Activated CD8-positive, alpha-beta memory T cell treated with anti-CD3 and anti-CD28 coated beads, Interleukin-2, amount 50 U/mL, for 1 hour (primary cell): ENCODE data around the gene HMX3.
A peak's percentile ranks its signal among the peaks of the same experiment; 100 is the strongest.

Source experiments
- DNase-seq: peaks from one replicate; pipeline ENCODE4 v3.0.0-alpha.2; 2020; ENCODE audit errors: extremely low read depth

HMX3 gene

DNA sequence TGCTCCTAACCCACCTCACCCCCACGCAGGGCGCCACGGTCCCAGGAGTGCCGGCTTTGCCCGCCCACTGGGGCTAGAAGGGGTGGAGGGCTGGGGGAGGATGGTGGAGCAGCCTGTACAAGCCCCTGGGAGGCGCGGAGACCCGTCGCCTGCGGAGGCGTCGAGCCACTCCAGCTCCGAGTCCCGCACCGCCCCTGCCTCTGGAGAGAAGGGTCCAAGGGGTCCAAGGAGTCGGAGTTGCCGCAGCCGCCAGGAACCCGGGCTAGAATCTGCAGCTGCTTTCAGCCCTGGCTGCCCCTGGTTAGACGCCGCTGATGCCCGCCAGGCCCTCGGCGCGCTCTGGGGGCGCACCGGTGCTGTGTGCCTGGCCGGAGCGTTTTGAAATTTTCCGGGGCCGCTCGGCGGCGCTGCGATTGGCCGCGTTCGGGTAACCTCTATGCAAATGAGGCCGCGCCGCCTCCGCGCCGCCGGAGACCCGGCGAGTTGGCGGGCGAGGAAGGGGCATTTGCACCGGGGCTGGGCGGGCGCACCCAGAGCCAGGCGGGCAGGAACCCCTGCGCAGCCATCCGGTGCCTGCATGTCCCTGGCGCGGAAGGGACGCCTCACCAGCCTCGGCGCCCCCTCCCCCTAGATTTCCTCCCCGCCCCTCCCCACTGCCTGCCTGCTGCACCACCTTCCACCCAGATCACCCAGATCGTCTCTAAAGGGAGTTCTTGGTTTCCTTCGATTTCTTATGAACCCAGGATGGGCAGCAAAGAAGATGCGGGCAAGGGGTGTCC lies 12.1 kb downstream of the HMX3 start, which contains the start of gene HMX2:
Gene HMX2, plus strand, starts transcription at position 502 of the 779 bp plus-strand sequence. Its CDS starts 243 bp downstream, at position 745.
- no peak for DNase-seq

DNA sequence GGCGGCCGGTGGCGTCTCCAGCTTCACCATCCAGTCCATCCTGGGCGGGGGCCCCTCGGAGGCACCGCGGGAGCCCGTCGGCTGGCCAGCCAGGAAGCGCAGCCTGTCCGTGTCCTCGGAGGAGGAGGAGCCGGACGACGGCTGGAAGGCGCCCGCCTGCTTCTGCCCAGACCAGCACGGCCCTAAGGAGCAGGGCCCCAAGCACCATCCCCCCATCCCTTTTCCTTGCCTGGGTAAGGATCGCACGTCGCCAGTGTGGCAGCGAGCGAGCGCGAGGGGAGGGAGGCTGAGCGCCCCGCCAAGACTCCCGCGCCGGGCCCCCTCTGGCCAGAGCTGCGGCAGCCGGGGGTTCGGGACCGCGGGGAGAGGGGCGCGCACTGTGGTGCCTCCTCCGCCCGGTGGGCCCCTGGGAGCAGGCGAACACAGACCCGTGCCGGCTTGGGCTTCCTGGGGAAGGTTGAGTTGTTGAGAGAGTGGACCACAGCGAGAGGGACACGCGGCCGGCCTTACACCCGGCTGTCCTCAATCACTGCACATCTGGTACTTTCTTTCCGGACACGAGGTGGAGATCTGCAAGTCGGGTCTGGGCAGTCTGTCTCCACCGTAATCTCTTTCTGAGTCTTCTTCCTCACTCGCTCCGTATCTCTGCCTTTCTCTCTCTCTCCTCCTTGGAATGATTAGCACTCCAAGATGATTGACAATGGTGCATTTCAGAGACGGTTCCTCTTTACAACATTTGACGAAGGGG lies 12.8 kb downstream of the HMX3 start:
- no peak for DNase-seq

DNA sequence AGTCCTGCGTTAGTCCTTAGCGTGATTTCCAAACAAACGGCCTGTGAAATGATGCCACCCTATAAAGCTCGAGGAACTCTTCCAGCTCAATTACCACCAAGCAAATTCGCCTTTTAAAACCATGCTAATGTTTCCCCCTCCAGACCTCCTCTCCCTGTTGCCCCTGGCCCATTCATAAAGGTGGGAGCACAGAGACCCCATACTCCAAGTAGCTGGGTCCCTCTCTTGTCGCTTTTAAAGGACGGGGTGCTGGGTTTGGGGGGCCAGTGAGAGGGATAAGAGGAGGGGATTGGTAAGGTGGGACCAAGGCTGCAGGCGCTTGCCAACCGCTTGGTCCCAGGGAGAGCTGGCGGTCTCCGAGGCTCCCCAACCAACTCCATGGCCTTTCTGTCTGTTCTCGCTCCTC lies 13.4 kb downstream of the HMX3 start:
- no peak for DNase-seq

DNA sequence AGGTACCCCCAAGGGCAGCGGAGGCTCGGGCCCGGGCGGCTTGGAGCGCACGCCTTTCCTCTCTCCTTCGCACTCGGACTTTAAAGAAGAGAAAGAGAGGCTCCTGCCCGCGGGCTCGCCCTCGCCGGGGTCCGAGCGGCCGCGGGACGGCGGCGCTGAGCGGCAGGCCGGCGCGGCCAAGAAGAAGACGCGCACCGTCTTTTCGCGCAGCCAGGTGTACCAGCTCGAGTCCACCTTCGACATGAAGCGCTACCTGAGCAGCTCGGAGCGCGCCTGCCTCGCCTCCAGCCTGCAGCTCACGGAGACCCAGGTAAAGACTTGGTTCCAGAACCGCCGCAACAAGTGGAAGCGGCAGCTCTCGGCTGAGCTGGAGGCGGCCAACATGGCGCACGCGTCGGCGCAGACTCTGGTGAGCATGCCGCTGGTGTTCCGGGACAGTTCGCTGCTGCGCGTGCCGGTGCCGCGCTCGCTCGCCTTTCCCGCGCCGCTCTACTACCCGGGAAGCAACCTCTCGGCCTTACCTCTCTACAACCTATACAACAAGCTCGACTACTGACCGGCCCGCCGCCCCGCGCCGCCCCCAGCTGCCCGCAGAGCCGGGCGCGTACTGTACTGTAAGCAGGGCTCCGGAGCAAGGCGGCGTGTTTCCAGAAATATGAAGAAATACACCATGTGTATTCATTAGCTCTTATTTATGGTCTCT lies 13.9 kb downstream of the HMX3 start:
- DNase-seq, result no peak

DNA sequence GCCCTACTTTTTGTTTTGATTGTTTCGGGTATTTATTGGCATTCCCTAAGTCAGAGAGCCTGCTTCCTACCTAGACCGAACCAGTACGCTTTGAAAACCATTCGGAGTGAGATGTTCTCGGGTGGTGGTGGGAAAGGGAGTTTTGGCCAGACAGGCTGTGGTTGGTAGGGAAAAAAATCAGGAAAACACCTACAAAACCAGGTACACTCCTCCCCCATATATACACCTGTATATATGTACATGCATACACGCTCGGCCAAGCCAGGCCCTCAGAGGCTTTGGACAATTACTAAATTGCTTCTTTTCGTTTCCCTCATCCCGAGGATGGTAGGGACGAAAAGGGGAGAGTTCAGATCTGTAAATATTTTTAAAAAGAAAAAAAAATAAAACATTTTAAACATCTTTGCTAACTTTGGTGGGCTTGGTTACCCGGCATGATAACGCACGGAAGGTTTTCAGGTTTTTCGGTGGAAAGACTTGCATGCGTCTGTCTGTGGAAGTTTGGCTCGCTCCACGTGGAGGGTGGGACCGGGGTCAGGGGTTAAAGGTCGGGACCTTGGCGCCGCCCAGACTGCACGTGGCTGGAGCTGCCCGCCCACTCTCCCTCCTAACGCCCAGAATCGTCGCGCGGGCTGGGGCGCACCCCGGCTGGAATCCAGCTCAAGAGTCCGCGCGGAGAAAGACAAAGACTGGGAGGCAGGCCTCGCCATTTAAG lies 14.7 kb downstream of the HMX3 start:
- no peak for DNase-seq

DNA sequence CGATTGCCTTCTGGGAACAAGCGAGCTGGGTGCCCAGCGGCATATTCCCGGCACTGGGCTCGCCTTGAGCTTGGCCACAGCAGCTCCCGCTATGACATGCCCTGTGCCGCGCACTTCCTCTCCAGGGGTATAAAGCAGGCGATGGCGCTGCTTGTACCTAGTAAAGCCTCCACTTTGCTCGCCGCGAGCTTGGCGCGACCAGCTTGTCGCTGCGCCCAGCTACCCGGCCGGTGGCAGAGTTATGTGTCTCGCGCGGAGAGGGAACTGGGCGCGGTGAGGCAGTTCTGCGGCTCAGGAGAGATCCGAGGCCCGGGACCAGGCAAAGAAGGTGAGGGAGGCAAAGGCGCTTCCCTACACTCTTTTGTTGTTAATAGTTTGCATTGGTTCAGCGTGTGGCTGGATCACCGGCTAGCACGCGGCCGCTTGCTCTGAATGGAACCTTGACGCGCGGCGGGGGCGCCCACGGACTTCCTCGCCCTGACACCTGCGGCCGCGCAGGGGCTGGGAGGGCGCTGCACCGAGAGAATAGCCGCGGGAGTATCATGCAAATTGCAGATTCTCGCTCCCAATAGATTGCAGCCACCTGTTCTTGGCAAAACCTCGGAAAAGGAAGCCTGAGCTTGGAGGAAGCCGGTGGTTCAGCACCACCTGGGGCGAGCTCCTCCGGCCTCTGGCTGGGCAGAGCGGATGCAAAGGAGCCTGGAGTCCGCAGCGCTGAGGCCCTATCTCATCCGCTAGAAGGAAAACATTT lies 15.4 kb downstream of the HMX3 start:
- DNase-seq, result no peak

DNA sequence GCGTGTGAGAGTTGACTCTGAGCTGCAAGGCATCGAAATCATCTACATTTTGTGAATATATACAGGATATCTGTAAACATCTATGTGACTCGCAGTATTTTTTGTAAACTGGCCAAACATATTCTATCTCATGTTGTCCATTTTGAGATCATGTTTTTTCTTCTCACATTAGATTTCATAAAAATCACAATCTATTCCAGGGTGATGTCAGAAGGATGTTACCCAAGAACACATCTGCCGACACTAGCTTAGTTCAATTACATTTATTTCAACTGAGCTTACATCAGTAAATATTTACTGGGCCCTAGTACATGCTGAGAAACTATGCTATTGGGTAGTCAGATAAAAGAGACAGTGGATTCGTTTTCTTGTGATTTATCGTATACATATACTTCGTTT lies 16.0 kb downstream of the HMX3 start:
- DNase-seq, result no peak

DNA sequence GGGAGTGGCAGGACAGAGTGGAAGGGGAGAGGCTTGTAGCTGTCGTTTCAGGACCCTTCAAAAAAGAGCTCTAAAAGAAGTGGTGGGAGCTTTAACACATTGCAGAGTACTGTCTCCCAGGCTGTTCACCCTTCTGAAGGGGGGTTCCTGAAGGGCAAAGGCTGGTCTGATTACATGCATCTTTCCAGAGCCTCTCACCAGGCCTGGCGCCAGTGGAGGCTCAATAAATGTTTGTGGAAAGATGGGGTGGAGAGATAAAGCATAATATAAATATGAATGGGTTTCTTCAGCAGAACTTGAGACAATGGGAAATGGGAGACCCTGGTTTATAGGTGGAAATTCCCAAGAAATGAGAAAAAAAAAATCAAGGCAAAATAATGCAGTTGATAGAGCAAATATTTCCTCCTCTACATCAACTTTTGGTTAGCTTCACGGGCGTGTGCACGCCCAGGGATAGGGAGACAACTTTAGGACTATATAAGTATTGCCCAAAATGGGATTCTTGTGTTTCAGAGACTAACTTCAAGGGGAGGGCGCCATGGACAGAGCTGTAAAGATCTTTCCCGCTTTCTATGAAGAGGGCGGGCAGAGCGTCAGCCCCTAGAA lies 17.8 kb downstream of the HMX3 start:
- no peak for DNase-seq

DNA sequence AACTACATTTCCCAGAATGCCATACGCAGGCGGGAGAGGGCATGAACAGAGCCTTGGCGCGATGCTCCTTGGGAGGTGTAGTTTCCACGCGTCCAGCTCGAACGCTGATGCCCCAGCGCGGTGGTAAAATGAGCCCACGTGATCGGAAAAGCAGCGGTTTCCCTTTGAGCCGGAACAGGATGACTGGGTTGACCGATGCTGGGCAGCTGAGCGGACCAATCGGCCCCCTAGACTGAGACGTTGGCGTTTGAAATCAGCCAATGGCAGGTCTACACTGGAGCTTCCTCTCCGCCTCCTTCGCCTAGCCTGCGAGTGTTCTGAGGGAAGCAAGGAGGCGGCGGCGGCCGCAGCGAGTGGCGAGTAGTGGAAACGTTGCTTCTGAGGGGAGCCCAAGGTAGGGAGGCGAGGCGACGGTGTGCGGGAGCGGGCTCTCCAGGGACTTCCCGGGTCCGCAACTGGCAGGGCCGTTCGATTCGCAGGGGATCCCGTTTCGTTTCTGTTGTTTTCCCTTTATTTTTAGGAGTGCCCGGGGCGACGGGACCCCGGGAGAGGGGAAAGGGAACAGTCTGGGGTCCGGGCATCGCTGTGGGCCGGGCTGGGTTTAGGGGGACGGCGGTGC lies 18.4 kb downstream of the HMX3 start, which contains the start of gene BUB3:
Gene BUB3, plus strand, starts transcription at position 311 of the 619 bp plus-strand sequence. CDS start 516 bp downstream, outside the sequence.
- peak; percentile 89 for DNase-seq

DNA sequence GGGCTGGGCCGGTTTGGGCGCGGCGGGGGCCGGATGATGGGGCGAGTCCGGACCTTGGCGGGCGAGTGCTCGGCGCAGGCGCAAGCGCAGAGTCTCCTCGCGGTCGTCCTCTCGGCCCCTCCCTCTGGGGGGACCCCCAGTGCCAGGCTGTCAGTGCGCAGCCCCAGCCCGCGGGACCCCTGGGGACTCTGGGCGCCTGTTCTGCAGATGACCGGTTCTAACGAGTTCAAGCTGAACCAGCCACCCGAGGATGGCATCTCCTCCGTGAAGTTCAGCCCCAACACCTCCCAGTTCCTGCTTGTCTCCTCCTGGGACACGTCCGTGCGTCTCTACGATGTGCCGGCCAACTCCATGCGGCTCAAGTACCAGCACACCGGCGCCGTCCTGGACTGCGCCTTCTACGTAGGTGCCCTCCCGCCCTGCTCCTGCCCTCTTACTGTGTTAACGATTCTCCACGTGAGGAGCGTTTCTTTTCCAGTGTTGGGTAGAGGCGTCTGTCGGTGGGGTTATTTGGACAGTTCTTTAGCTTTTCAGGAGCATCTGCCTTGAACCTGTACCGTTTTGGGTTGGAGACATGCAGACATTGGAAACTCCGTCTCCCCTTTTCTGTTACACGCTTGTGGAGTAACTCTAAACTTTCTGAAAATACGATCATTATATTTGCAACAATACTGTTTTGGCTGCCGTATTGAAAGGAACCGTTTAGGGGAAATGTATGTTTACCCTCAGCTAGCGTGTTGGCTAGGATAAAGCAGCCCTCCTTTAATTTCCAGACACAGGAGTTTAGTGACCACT lies 19.1 kb downstream of the HMX3 start:
- DNase-seq, result no peak

DNA sequence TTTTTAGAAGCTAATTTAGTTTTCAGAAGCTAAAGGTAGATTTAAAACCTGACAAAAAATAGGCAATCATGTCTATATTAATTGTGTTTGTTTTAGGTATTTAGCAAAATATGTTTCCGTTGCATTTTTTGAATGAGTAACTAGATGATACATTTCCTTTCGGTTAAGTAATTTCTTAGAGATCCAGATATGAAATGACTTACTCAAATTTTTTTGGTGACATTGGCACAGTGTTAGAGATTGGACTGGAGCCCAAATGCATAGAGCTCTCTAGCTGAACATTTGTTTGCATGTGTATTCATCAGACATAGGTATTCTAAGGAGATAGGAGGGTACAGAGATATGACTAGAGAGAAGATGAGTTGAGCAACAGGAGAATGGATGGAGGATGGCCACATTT lies 20.3 kb downstream of the HMX3 start:
- no peak for DNase-seq

DNA sequence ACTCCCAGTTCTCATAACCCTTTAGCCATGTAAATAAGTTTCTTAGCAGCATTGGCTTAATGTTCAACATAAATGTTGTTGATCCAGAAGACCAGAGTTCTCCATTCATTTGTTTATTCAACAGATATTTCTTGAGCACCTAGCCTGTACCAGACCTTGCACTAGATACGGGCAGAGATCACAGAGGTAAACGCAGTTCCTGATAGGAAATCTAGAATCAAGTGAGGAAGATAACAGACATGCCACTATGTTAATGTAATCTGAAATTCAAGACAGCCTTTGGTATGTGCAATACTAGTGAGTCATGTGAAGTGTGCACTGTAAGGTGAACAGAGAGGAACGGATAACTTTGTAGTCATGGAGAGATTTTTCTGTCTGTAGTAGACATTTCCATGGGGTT lies 21.4 kb downstream of the HMX3 start:
- no peak for DNase-seq

DNA sequence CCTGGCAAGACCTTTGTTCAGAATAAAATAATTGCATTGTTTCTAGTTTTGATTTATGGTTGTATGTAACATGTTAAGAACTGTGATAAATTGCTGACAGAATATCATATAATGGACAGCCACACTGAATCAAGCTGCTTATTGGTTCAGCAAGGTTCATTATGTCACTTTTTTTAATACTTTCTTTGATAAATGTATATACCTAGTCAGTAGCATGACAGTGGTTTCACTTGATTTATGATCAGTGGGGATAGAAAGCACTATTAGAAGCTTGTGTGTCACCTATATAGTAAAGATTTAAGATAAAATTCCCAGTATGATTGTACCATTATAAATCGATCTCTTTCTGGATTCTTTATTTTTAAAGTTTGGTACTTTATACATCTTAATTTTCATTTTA lies 22.9 kb downstream of the HMX3 start:
- DNase-seq, result no peak

DNA sequence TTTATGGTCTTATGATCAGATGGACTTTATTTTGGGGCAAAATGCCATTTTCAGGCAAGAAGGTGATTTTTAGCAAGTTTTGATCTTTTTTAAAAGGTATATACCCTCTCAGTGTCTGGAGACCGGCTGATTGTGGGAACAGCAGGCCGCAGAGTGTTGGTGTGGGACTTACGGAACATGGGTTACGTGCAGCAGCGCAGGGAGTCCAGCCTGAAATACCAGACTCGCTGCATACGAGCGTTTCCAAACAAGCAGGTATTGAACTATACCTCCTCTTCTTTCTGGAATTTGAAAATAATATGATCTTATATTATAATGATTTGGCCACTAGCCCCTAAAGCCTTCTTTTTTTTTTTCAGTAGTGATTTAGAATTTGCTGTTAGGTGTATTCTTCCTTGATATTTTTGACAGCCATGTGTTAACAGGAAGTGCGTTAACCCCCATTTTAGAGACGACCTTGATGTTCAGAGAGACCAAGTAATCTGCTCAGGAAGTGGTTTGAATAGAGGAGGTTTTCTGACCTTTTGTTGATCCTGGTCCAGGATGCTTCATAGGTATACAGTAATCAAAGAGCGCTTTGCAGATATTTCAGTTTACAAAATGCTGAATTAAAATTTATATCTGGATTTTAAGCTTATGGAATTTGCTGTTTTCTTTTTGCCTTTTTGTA lies 24.7 kb downstream of the HMX3 start:
- DNase-seq, result no peak

DNA sequence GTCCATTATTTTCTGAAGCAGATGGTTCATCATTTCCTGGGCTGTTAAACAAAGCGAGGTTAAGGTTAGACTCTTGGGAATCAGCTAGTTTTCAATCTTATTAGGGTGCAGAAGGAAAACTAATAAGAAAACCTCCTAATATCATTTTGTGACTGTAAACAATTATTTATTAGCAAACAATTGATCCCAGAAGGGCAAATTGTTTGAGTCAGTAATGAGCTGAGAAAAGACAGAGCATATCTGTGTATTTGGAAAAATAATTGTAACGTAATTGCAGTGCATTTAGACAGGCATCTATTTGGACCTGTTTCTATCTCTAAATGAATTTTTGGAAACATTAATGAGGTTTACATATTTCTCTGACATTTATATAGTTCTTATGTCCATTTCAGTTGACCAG lies 28.5 kb downstream of the HMX3 start:
- DNase-seq, result no peak

DNA sequence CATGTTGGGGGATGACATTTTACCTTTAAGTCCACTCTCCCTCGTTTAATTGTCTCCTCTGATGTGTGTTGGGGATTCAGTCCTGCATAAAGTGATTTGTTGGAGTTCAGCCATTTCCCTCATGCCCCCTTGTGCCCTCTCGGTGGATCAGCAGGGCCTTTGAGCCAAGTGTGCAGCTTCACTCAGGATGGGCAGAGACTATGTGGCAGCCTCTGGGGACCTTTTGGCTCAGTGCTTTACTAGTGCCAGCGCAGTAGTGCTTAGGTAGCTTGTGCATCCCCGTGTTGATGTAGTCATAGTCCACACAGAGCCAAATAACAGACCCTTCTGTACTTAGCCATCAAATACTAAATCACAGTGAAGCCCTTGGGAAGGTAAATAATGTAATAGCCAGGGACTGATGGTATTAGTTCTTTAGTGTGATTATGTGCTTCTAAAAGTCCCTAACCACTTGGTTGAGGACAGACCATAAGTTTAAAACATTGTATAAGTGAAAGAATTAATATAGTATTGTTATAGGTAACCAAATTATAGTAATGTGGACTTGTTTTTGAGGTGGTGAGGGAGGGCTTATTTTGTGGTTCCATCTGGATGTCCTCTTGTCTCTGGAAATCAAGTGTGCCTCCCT lies 29.8 kb downstream of the HMX3 start:
- no peak for DNase-seq

DNA sequence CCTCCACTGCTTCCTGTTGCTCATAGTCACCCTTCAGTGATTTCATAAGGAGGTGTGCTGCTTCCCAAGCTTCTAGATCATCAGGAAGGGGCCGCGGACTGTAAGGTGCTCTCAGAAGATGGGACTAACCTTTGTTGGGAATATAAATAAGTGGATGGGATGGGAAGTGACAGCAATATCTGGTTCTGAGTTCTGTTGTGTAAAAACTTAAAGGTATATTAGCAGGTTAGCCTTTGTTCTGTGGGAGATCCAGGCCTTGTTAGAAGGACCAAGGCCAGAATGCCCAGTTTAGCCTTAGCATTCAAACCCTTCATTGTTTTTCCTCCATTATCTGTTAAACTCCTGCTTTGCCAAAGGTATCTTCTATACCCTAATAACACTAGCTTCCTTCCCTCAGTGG lies 30.8 kb downstream of the HMX3 start:
- no peak for DNase-seq

DNA sequence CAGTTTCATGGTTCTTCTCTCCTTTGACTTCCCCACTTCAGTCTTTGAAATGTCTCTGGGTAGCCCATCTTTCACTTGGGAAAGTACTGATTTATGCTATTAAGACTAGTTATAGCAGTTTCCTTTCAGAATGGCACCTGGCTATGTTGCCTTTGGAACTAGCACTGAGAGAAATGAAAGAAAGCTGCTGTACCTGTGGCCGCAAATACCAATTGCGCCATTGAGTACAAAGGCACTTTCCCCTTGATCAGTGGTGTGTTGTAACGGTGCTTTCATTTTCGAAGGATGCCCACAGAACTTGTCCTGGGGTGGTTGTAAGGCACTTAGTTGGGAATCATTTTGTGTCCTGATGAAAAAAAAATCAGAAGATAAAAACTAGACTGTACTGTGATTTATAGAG lies 35.2 kb downstream of the HMX3 start:
- no peak for DNase-seq
